ENCODE results near the gene SIM2.

SIM2 gene

DNA sequence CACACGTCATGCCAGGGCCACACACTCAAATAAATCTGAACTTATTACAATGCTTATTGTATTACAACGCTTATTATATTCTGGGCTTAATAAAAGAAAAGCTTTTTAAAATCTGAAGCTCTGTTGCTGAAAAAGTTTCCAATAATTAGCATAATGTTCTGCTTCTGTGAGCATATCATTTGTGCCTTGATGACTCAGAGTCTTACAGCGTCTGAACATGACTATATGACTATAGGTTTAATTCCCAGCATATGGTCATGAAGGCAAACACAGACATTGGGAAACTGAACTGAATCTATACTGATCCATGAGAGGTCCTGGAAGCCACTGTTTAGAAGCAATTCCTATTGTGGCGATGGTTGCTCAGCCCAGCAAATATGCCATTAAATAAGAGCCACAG lies 66.3 kb downstream of the SIM2 start:
- no peak for DNase-seq (ENCODE audit: low read depth, low spot score)

DNA sequence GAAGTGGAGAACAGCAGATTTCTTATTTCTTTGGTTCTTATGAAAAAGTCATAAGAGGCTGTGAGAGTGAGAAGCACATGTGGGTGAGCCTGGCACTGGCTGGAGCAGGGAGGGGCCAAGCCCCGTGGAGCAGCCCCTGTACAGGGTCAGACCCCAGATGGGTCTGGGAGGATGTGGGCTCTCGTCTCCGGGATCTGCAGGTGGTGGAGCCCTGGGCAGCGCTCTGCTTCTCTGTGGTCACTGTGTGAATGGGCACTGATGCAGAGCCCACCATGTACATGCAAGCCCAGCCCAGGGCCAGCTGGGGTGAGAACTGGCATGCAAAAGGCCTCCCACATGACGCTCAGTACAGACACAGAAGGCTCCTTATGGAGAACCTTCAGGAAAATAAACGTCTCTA lies 67.6 kb downstream of the SIM2 start:
- no peak for DNase-seq (ENCODE audit: low read depth, low spot score)

GRCh38 chr21:36767096-36767495 lies 68.2 kb downstream of the SIM2 start:
- DNase-seq (ENCODE audit: low read depth, low spot score): no peak

DNA sequence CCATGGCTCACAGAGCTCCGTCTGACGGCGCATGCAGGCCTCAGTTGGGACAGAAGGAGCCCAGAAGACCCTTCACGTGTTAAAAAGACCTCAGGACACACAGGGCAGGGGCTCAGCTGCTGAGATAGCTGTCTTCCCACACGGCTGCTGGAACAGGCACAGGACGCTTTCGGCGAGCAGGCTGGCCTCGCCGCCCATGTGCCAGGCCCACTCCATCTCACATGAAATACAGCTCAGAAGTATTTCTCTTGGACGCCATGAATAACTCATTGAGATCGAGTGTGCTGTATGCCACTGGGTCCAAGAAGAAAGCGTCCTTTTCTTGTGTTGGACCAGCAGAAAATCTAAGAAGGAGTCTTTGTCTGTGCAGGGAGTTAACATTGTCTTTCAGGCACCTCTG lies 69.6 kb downstream of the SIM2 start:
- no peak for DNase-seq (ENCODE audit: low read depth, low spot score)

DNA sequence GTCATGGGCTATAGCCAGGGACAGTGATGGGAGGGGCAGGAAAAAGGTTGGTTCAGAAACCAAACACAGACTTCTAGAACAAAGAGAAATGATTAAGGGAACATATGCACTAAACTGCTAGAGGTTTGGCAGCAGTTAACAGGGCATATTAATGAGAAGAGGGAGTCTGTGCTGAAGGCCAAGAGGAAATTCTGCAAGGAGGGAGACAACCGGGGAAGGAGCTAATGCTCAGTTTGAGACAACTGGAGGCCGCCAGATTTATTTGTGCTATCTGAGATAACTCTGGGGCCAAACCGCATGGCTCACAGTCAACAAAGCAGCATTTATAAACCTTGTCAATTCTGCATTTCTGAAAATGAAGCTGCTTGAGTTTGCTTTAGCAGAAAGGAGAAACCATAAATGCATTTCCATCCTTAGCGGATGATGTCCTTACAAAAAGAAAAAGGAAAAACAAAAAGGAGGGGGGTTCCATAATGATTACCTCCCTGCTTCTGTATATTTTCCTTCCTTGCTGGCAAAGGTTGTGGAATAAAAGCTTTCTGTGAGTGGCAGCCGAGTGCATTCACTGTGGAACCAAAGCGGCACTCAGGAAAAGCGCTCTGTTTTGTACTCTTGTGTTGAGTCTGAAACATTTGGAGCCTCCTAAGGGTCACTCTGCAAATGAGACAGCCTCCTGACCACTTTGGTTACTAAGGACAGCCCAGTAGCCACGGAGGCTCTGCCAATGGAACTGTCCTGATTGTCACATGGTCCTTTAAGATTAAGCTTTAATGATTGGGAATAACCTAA lies 70.3 kb downstream of the SIM2 start:
- no peak for DNase-seq (ENCODE audit: low read depth, low spot score)

GRCh38 chr21:36773117-36773516 lies 74.2 kb downstream of the SIM2 start:
- DNase-seq (ENCODE audit: low read depth, low spot score): no peak

DNA sequence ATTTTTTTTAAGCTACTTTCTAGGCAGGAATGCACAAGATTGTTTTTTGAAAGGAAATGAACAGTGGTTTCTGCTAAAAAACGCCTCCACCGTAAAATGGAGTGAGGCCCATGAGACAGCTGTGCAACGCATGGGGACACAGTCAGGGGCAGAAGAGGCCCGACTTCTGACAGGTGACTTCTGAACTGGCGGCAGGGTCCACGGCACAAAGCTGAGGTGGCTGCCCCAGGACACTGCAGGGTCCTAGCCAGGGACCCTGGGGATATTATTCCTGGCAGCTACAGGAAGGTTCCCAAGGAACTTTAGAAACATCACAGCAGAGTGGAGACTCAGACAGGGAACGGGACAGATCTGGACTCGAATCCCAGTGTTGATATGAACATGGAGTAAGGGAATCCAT lies 75.1 kb downstream of the SIM2 start:
- no peak for DNase-seq (ENCODE audit: low read depth, low spot score)

- DNase-seq (ENCODE audit: low read depth, low spot score): no peak
Measured at GRCh38 chr21:36776981-36777617, 78.2 kb downstream of the SIM2 start.

GRCh38 chr21:36780861-36781260 lies 81.9 kb downstream of the SIM2 start:
- DNase-seq (ENCODE audit: low read depth, low spot score): no peak

DNA sequence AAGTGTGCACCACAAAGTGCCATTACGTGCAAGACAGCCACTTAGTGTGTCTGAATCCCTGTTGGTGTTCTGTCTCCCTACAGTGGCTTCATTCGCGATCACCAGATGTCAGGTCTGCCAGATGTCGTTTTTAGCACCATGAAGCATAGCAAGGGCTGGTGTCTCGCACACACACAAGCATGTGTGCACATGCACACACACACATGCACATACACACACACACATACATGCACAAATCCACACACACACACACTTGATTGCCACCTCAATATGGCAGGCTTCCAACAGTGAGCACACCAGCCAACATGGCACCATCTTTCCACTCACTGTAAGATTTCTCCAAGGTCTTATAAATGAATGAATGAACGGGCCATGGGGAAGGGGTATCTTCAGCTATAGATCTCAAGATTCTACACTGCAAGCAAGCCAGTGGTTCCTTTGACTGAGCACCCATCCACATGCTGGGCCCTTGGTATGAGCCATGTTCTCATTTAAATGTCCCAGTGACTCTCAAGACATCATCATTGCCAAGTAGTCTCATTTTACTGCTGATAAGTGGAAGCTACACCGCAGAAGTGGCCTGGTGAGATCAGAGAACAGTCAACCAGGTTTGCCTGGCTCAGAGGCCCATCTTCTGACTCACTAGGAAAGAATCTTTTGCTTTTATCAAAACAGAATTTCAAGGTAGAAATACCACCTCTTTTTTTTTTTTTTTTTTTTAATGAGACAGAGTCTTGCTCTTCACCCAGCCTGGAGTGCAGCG lies 84.9 kb downstream of the SIM2 start:
- no peak for DNase-seq (ENCODE audit: low read depth, low spot score)

- DNase-seq (ENCODE audit: low read depth, low spot score): no peak
Measured at GRCh38 chr21:36784947-36785346, 86.0 kb downstream of the SIM2 start.

DNA sequence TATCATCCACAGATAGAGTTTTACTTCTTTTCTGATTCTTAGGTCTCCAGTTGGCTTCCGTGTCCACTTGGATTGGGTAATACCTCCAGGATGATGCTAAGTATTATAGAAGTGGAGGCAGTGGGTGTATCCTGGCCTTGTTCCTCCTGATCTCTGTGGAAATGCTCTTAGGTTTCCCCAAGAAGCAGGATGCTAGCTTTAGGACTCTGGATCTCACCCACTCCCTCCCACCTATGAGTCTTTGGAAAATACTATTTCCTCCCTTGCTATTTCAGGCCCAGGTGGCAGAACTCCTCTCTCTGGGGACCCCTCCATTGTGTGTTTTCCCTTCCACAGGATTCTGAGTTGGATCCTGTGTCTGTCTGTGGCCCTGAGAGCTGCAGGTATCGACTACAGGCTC lies 86.7 kb downstream of the SIM2 start:
- DNase-seq (ENCODE audit: low read depth, low spot score): no peak

DNA sequence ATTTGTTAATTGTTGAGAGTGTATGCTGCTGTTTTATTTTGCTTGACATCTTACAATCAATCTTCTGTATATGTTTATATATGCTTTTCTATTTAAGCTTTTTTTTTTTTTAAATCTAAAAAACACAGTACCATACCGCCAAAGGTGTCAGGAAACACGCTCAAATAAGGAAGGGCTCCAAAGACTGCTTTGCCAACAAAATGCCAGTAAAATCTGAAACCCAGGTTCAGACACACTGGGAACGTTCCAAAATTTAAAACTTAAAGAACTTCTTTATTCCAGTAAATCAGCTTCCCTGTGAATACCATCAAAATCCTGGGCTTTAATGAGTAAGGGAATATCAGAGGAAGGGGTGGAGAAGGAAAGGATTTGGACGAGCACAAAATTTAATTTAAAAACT lies 87.3 kb downstream of the SIM2 start:
- DNase-seq (ENCODE audit: low read depth, low spot score): no peak

DNA sequence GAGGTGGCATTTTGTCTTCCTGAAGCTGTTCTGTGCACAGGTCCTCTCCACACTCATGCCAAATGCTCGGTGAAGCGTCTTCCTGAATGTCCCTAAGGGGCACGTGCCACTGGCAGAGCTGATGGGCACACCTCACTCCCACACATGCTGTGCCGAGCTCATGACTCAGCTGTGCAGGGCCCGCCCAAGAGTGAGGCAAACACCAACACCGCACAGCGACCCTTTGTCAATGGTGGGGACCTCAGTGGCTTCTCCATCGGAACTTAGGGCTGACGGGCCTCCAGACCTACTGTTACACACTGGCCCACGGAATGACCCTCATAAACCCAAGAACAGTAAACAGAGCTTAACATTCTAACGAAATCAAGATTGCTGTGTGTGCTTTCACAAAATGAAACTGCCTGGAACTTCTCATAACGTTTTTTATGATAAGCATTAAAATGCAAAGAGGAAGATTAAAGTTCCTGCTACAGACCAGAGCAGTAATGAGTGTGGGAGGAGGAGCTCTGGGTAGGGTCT lies 89.3 kb downstream of the SIM2 start:
- DNase-seq (ENCODE audit: low read depth, low spot score): no peak

DNA sequence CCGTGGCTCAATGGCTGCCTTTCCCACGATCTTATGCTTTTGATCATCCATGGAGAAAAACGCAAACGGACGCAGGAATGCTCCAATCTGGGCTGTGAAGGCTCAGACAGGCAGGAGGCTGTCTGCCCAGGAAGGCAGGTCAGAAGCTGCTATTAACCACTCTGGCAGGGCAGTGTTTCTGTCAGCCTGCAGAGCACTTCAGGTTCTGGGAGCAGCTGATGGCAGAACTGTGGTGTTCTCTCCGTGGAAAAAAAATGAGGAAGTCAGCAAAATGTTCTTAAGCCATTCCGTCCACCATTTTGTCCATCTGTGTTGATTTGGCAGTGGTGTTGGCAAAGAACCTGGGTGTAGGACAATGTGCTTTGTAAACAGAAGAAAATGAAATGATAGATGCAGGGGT lies 91.7 kb downstream of the SIM2 start:
- no peak for DNase-seq (ENCODE audit: low read depth, low spot score)

DNA sequence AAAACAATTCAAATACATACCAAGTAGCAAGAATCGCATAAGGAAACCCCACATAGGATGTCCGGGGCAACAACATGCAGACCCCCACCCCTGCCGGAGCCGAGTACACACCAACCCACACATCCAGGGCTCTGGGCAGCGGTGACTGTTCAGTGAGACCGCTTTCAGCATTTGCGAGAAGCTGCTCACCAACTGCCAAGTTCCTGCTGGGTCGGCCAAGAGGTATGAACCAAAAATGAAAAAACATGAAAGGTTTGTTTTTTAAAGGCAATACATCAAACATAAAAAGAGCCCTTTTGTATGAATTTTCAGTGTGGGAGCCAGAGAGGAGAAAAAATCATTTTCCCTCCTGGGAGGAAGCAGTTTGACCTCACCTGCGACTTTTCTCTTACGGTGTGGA lies 92.3 kb downstream of the SIM2 start:
- DNase-seq (ENCODE audit: low read depth, low spot score): no peak

GRCh38 chr21:36791695-36792470 lies 93.0 kb downstream of the SIM2 start:
- no peak for DNase-seq (ENCODE audit: low read depth, low spot score)

- DNase-seq (ENCODE audit: low read depth, low spot score): no peak
Measured at GRCh38 chr21:36792505-36792967, 93.6 kb downstream of the SIM2 start.

DNA sequence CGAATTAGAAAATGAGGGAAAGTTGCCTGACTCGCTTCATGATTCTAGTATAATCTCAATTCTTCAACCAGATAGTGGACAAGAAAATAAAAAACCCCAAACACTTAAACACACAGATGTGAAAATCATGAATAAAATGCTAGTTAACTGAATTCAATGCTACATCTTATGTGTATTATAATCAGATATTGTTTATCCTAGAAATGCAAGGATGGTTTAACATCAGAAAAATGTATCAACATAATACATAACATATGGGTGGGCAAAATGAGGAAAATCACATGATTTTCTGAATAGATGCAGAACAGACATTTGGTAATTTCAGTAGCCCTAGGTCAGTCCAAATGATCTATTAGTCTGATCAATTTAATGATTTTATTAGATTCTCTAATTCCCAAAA lies 97.2 kb downstream of the SIM2 start:
- DNase-seq (ENCODE audit: low read depth, low spot score): no peak

DNA sequence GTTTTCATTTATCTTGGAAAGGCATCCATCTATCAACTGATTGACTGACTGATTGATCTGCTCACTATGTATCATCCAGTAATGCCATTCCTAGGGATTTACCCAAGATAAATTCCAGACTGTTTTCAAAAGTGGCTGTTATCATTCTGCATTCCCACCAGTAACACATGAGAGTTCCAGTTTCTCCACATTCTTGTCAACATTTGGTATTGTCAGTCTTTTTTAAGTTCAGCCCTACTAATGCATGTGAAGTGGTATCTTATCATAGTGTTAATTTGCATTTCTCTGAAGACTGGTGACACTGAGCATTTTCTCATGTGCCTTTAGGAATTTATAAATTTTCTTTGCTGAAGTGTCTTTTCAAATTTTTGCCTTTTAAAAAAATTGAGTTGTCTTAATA lies 99.6 kb downstream of the SIM2 start:
- DNase-seq (ENCODE audit: low read depth, low spot score): no peak

Measured in brain pericyte (primary cell).